ENCODE data around the gene LETM1.

DNA sequence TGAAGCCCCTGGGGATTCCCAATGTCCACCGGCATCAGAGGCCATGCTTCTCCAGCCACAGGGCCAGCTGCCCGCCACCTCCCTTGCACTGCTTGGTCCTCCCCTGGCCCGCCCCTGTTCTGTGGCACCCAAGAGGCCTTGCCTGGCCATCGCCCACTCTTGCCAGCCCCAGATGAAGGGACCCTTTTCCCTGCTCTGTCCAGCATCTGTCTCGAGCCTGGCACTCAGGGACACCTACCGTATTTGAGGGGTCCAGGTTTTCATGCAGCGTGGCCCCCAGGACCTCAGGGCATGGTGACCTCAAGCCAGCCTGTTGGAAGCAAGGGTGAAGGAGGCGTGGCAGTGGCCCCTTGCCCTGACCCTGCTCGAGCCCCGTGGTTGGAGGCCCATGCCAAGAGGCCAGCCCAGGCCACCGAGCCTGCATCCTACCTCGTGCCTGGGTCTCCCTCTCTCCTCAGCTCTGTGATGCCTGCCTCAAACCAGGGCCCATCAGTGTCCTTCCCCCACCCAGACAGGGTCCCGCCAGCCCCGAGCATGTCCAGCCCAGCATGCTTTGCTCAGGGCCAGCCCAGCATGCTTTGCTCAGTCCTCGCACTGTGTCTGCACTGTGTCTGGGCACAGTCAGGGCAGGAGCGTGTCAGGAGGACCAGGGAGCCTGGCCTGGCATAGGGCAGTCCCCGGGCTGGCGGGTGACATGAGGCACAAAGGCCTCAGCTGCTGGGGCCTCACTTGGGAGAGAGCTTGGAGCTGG lies 77.1 kb downstream of the LETM1 start:
- no peak for TF ChIP-seq EZH2 (IDR thresholded peaks at IDR 0.05; ENCODE audit: insufficient read depth, low read length)
- TF ChIP-seq, protein P1, sequence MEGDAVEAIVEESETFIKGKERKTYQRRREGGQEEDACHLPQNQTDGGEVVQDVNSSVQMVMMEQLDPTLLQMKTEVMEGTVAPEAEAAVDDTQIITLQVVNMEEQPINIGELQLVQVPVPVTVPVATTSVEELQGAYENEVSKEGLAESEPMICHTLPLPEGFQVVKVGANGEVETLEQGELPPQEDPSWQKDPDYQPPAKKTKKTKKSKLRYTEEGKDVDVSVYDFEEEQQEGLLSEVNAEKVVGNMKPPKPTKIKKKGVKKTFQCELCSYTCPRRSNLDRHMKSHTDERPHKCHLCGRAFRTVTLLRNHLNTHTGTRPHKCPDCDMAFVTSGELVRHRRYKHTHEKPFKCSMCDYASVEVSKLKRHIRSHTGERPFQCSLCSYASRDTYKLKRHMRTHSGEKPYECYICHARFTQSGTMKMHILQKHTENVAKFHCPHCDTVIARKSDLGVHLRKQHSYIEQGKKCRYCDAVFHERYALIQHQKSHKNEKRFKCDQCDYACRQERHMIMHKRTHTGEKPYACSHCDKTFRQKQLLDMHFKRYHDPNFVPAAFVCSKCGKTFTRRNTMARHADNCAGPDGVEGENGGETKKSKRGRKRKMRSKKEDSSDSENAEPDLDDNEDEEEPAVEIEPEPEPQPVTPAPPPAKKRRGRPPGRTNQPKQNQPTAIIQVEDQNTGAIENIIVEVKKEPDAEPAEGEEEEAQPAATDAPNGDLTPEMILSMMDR (IDR thresholded peaks at IDR 0.05; ENCODE audit: insufficient read depth, low read depth, low read length): no peak

All from astrocyte (in vitro differentiated cells and primary cell).